Measurements from ENCODE around the gene STX8. TPM values are rescaled to one million over a fixed set of nuclear protein-coding genes. Genes with fewer than 3 reads are reported as not detected.

The STX8 gene
- total and polyA plus RNA-seq, 4 donors, result 14.7 to 39.5 (median 28.7) TPM

- TF ChIP-seq, protein P1, sequence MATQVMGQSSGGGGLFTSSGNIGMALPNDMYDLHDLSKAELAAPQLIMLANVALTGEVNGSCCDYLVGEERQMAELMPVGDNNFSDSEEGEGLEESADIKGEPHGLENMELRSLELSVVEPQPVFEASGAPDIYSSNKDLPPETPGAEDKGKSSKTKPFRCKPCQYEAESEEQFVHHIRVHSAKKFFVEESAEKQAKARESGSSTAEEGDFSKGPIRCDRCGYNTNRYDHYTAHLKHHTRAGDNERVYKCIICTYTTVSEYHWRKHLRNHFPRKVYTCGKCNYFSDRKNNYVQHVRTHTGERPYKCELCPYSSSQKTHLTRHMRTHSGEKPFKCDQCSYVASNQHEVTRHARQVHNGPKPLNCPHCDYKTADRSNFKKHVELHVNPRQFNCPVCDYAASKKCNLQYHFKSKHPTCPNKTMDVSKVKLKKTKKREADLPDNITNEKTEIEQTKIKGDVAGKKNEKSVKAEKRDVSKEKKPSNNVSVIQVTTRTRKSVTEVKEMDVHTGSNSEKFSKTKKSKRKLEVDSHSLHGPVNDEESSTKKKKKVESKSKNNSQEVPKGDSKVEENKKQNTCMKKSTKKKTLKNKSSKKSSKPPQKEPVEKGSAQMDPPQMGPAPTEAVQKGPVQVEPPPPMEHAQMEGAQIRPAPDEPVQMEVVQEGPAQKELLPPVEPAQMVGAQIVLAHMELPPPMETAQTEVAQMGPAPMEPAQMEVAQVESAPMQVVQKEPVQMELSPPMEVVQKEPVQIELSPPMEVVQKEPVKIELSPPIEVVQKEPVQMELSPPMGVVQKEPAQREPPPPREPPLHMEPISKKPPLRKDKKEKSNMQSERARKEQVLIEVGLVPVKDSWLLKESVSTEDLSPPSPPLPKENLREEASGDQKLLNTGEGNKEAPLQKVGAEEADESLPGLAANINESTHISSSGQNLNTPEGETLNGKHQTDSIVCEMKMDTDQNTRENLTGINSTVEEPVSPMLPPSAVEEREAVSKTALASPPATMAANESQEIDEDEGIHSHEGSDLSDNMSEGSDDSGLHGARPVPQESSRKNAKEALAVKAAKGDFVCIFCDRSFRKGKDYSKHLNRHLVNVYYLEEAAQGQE (IDR thresholded peaks at IDR 0.05), result no peak
- TF ChIP-seq YY1 (IDR thresholded peaks at IDR 0.05), result no peak
Measured at GRCh38 chr17:9290226-9290613, 285.4 kb downstream of the STX8 start (continued).

DNA sequence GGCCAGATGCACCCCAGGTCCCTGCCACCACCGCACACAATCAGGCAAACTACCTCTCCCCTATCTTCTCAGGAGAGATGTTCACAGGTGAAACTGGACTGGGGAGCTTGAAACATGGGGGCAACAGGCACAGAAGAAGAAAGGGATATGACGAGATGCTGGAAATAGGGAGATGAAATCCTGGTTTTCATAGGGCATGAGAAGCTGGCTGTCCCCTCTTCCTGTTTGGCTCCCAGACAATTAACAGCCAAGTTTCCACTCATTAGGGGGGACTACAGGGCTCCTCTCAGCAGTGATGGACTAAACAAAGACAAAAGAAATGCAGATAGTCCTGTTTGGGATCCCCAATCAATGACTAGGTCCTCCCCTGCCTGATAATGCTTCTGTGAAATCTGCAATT lies 288.3 kb downstream of the STX8 start:
- 92% methylated on average over 2 of the region's 2 CpGs for WGBS

More for the DNA sequence above, 288.3 kb downstream of the STX8 start:
- Histone ChIP-seq H3K27me3 (ENCODE audit: control insufficient read depth in 4 of 4, insufficient read depth in 4 of 4, low read length in 3 of 4) (no peaks in the 10 kb centered on the region), H3K4me3 (ENCODE audit: low read depth in 1 of 3, low read length in 3 of 3) (no peak overlapping the region), H3K36me3 (ENCODE audit: control insufficient read depth in 4 of 4, insufficient read depth in 3 of 4, low read depth in 1 of 4, low read length in 3 of 4) (no peaks in the 10 kb centered on the region), H3K4me1 (ENCODE audit: control insufficient read depth in 4 of 4, insufficient read depth in 4 of 4, low read length in 3 of 4) (no peaks in the 10 kb centered on the region), H3K9me3 (ENCODE audit: control insufficient read depth in 4 of 4, low read length in 3 of 4) (no peaks in the 10 kb centered on the region), H3K9ac (ENCODE audit: low read depth in 1 of 2, low read length in 2 of 2) (no peak overlapping the region), H3K27ac (ENCODE audit: low read depth in 1 of 2, low read length in 2 of 2) (no peak overlapping the region)
- no peak for DNase-seq (ENCODE audit: low spot score)
- TF ChIP-seq RAD21 (IDR thresholded peaks at IDR 0.05), result no peak
- no peak for TF ChIP-seq HNF4A (conservative IDR thresholded peaks at IDR 0.05)
- no peak for TF ChIP-seq FOXA2 (IDR thresholded peaks at IDR 0.05)
- TF ChIP-seq ZBTB33 (IDR thresholded peaks at IDR 0.05), result no peak
- TF ChIP-seq RXRA (IDR thresholded peaks at IDR 0.05), result no peak
- TF ChIP-seq, protein P1 (IDR thresholded peaks at IDR 0.05), result no peak
- TF ChIP-seq YY1 (IDR thresholded peaks at IDR 0.05), result no peak
- TF ChIP-seq HNF4G (IDR thresholded peaks at IDR 0.05), result no peak
- TF ChIP-seq, protein P2, sequence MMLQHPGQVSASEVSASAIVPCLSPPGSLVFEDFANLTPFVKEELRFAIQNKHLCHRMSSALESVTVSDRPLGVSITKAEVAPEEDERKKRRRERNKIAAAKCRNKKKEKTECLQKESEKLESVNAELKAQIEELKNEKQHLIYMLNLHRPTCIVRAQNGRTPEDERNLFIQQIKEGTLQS (IDR thresholded peaks at IDR 0.05), result no peak
- TF ChIP-seq FOXA1 (IDR thresholded peaks at IDR 0.05), result no peak

Measured in liver (tissue), 9 donors.